NCI-H82 (cell line): ENCODE results near the gene NUS1.
"Not testable (repeated sequence)": the region's sequence is repeated elsewhere in the genome, so short reads cannot be mapped to it uniquely, and the experiment has no call there.

Experiments used
- DNase-seq: peaks from one replicate; lab custom pipeline; 2025; lab: John Stamatoyannopoulos, UW

NUS1 gene

DNA sequence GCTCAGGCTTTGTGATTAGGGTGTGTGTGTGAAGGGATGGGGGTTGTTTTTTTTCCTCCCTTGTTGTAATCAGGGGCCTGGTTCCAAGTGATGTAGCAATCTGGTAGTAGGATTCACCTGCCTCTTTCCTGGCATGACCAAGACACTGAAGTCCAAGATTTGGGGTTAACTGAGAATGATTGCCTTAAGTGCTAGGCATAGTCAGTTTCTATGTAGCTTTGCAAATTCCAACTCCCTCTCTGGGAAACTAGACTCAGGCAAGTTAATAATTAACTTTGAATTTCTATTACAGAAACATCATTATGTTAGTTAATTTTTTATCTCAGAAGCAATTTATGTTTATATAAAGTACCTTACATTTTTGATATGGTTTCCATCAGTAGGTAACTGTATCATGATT is 43.6 kb downstream of the NUS1 start:
- no peak for DNase-seq

- not testable (repeated sequence) for DNase-seq
Observed at GRCh38 chr6:117721520-117721919, 46.3 kb downstream of the NUS1 start.

GRCh38 chr6:117728626-117729025 is 53.4 kb downstream of the NUS1 start:
- DNase-seq = peak; percentile 11

- no peak for DNase-seq
Observed at GRCh38 chr6:117729613-117730012, 54.3 kb downstream of the NUS1 start.

DNA sequence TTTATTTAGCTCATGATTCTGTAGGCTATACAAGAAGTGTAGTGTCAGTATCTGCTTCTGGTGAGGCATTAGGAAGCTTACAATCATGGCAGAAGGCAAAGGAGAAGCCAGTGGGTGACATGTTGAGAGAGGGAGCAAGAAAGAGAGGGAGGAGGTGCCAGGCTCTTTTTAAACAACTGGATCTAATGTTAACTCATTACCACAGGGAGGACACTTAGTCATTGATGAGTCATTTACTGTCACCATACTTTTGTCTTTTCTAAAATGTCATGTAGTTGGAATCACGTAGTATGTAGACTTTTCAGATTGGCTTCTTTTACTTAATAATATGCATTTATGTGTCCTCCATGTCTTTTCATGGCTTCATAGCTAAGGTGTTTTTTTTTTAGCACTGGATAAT is 58.1 kb downstream of the NUS1 start:
- DNase-seq = no peak

- DNase-seq = no peak
Observed at GRCh38 chr6:117739869-117740268, 64.6 kb downstream of the NUS1 start.

DNA sequence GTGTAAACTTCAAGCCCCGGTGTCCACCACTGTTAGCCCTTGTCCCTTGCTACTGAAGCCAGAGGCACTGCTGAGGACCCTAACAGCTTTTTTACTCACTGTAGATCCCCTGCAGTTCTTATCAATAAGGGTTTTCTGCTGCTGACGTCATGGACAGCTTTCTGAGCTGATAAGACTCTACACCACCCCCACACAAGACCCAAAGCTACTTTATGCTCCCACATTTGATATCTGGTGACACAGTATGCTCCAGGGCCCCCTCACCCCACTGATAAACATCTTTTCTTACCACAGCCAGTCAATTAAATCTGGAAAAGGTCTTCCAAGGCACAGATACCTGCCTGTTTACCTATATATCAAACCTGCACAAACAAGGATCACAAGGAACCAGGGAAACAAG is 65.3 kb downstream of the NUS1 start:
- DNase-seq = no peak

GRCh38 chr6:117750675-117751074 is 75.4 kb downstream of the NUS1 start:
- DNase-seq = not testable (repeated sequence)
